Astrocyte (in vitro differentiated cells and primary cell): ENCODE data around the gene ITPKB.

Source experiments
- EZH2 ChIP-seq: IDR thresholded peaks from 2 replicates; pipeline ENCODE4 v1.6.1; 2012; ENCODE audit warnings: mild to moderate bottlenecking, low read length, inconsistent platforms; ENCODE audit not compliant: insufficient read depth
- TF ChIP-seq, protein P1 (sequence below): IDR thresholded peaks from 2 replicates; pipeline ENCODE4 v1.5.1; 2011; ENCODE audit warnings: low read depth, mild to moderate bottlenecking, inconsistent platforms, low read length, moderate library complexity; ENCODE audit not compliant: insufficient read depth

- TF ChIP-seq, protein P1, sequence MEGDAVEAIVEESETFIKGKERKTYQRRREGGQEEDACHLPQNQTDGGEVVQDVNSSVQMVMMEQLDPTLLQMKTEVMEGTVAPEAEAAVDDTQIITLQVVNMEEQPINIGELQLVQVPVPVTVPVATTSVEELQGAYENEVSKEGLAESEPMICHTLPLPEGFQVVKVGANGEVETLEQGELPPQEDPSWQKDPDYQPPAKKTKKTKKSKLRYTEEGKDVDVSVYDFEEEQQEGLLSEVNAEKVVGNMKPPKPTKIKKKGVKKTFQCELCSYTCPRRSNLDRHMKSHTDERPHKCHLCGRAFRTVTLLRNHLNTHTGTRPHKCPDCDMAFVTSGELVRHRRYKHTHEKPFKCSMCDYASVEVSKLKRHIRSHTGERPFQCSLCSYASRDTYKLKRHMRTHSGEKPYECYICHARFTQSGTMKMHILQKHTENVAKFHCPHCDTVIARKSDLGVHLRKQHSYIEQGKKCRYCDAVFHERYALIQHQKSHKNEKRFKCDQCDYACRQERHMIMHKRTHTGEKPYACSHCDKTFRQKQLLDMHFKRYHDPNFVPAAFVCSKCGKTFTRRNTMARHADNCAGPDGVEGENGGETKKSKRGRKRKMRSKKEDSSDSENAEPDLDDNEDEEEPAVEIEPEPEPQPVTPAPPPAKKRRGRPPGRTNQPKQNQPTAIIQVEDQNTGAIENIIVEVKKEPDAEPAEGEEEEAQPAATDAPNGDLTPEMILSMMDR: no peak
- TF ChIP-seq EZH2: no peak
Measured at GRCh38 chr1:226730836-226731235, 8.2 kb downstream of the ITPKB start.
